ENCODE results near the gene TBX22. TPM values are rescaled to one million over a fixed set of nuclear protein-coding genes. Genes with fewer than 3 reads are reported as not detected.
A peak's percentile ranks its signal among the peaks of the same experiment; 100 is the strongest.
"Not testable (repeated sequence)": the region's sequence is repeated elsewhere in the genome, so short reads cannot be mapped to it uniquely, and the experiment has no call there.

TBX22 gene
- total RNA-seq, 1 experiment from 2014 or later: 1.0 TPM

- Mint-ChIP-seq H3K27me3 (ENCODE audit: low read depth) (peaks cover 34% of the 10 kb centered on the region), H3K27ac (no peak overlapping the region), H3K4me1 (peaks cover 10% of the 10 kb centered on the region), H3K36me3 (no peaks in the 10 kb centered on the region), H3K9me3 (no peaks in the 10 kb centered on the region), H3K4me3 (peak overlapping the region; percentile 77)
- ChIA-PET CTCF (interaction anchor here (0.7 kb wide), 2 partner anchors 110 to 505 kb away, joined by 4 to 6 read pairs; no protein-coding TSS in a partner anchor), POLR2A (interaction anchor here (0.5 to 1.1 kb wide), 3 partner anchors 13 to 29 kb away, joined by 3 to 5 read pairs (median 3); no protein-coding TSS in a partner anchor)
- peak; percentile 24 for DNase-seq (ENCODE audit: low spot score)
- TF ChIP-seq PRDM15 (CRISPR knock-in tag; IDR thresholded peaks at IDR 0.05) (peak; percentile 80), ATF1 (CRISPR knock-in tag; IDR thresholded peaks at IDR 0.05) (no peak)
- ATAC-seq: peak; percentile 77
Observed at GRCh38 chrX:80022363-80023031, 7.9 kb downstream of the TBX22 start.

- CTCF ChIA-PET: no interaction called here
- Mint-ChIP-seq H3K36me3 (no peaks in the 10 kb centered on the region), H3K27ac (no peak overlapping the region), H3K27me3 (ENCODE audit: low read depth) (peaks cover 20% of the 10 kb centered on the region), H3K4me1 (peaks cover 9% of the 10 kb centered on the region), H3K4me3 (no peak overlapping the region), H3K9me3 (no peaks in the 10 kb centered on the region)
- POLR2A ChIA-PET: no interaction called here
- TF ChIP-seq NFATC4 (CRISPR knock-in tag; IDR thresholded peaks at IDR 0.05): no peak
- TF ChIP-seq CBFB (CRISPR knock-in tag; IDR thresholded peaks at IDR 0.05; ENCODE audit: low read depth): no peak
- TF ChIP-seq CTCF (IDR thresholded peaks at IDR 0.05): no peak
- TF ChIP-seq TEAD4 (CRISPR knock-in tag; IDR thresholded peaks at IDR 0.05): no peak
- TF ChIP-seq MAX (CRISPR knock-in tag; IDR thresholded peaks at IDR 0.05): no peak
- TF ChIP-seq ZNF425 (CRISPR knock-in tag; conservative IDR thresholded peaks at IDR 0.05): no peak
- TF ChIP-seq IRF2 (CRISPR knock-in tag; IDR thresholded peaks at IDR 0.05; ENCODE audit: borderline replicate concordance, low read depth): no peak
- TF ChIP-seq ELF4 (CRISPR knock-in tag; IDR thresholded peaks at IDR 0.05; ENCODE audit: low read depth): no peak
- TF ChIP-seq FOXJ3 (CRISPR knock-in tag; IDR thresholded peaks at IDR 0.05; ENCODE audit: borderline replicate concordance): no peak
- TF ChIP-seq JUN (CRISPR knock-in tag; IDR thresholded peaks at IDR 0.05): no peak
- TF ChIP-seq CREM (CRISPR knock-in tag; IDR thresholded peaks at IDR 0.05): no peak
- TF ChIP-seq CREB1 (CRISPR knock-in tag; IDR thresholded peaks at IDR 0.05): no peak
- no peak for TF ChIP-seq HMGA2 (CRISPR knock-in tag; IDR thresholded peaks at IDR 0.05)
- TF ChIP-seq FOXP1 (CRISPR knock-in tag; IDR thresholded peaks at IDR 0.05; ENCODE audit: borderline replicate concordance): no peak
- no peak for TF ChIP-seq MXD4 (CRISPR knock-in tag; IDR thresholded peaks at IDR 0.05; ENCODE audit: borderline replicate concordance)
- TF ChIP-seq KAT7 (CRISPR knock-in tag; IDR thresholded peaks at IDR 0.05; ENCODE audit: borderline replicate concordance): no peak
- no peak for TF ChIP-seq SMAD4 (CRISPR knock-in tag; IDR thresholded peaks at IDR 0.05)
- ATAC-seq (no peak), DNase-seq (ENCODE audit: low spot score) (no peak)
Observed at GRCh38 chrX:80026116-80026515, 11.6 kb downstream of the TBX22 start.

GRCh38 chrX:80066156-80066555 is 51.6 kb downstream of the TBX22 start:
- H3K4me3 Mint-ChIP-seq; H3K4me1 Mint-ChIP-seq; ATAC-seq; POLR2A ChIA-PET; CTCF ChIA-PET; H3K27me3 Mint-ChIP-seq (ENCODE audit: low read depth); DNase-seq (ENCODE audit: low spot score); H3K27ac Mint-ChIP-seq: not testable (repeated sequence)
- peaks cover 61% of the 10 kb centered on the region for H3K9me3 Mint-ChIP-seq
- H3K36me3 Mint-ChIP-seq: peaks cover 39% of the 10 kb centered on the region

- H3K27me3 Mint-ChIP-seq (ENCODE audit: low read depth); H3K4me3 Mint-ChIP-seq; H3K4me1 Mint-ChIP-seq; POLR2A ChIA-PET; DNase-seq (ENCODE audit: low spot score); CTCF ChIA-PET; H3K27ac Mint-ChIP-seq; ATAC-seq: not testable (repeated sequence)
- H3K36me3 Mint-ChIP-seq: peaks cover 13% of the 10 kb centered on the region
- peaks cover 24% of the 10 kb centered on the region for H3K9me3 Mint-ChIP-seq
Observed at GRCh38 chrX:80075625-80076024, 61.1 kb downstream of the TBX22 start.
